HG02938 (cell line): ENCODE measurements around the gene CBFB.

Experiments used
- ATAC-seq: cut with Tn5 transposase; IDR thresholded peaks from one replicate; pipeline ENCODE4 v1.9.1; 2021; ENCODE audit warnings: mild to moderate bottlenecking, moderate library complexity; ENCODE audit not compliant: unreplicated experiment

Gene CBFB

GRCh38 chr16:67016143-67016542 is 12.8 kb upstream of the CBFB start:
- ATAC-seq: no peak

- ATAC-seq: no peak
These were observed 12.1 kb upstream of the CBFB start for GRCh38 chr16:67016681-67017420.

- no peak for ATAC-seq
These were observed 11.6 kb upstream of the CBFB start for GRCh38 chr16:67017421-67017750.

GRCh38 chr16:67017810-67018488 is 11.0 kb upstream of the CBFB start:
- peak; percentile 82 for ATAC-seq

- no peak for ATAC-seq
These were observed 9.8 kb upstream of the CBFB start for GRCh38 chr16:67019171-67019570.

- ATAC-seq: no peak
These were observed 7.6 kb upstream of the CBFB start for GRCh38 chr16:67021321-67021720.

GRCh38 chr16:67022531-67023214 is 6.3 kb upstream of the CBFB start:
- ATAC-seq: no peak

GRCh38 chr16:67023689-67024088 is 5.3 kb upstream of the CBFB start:
- no peak for ATAC-seq

GRCh38 chr16:67024384-67025209 is 4.4 kb upstream of the CBFB start:
- ATAC-seq: no peak

- no peak for ATAC-seq
These were observed 3.8 kb upstream of the CBFB start for GRCh38 chr16:67025210-67025550.

GRCh38 chr16:67026570-67026969 is 2.4 kb upstream of the CBFB start:
- ATAC-seq: no peak

GRCh38 chr16:67027046-67027445 is 1.9 kb upstream of the CBFB start:
- ATAC-seq: no peak

GRCh38 chr16:67028167-67028695 is 718 bp upstream of the CBFB start:
- no peak for ATAC-seq

- peak; percentile 39 for ATAC-seq
These were observed 526 bp downstream of the CBFB start for GRCh38 chr16:67029254-67030096.

GRCh38 chr16:67030221-67030962 is 1.4 kb downstream of the CBFB start:
- no peak for ATAC-seq

- ATAC-seq: no peak
These were observed 5.5 kb downstream of the CBFB start for GRCh38 chr16:67034487-67034886.

GRCh38 chr16:67035364-67035763 is 6.4 kb downstream of the CBFB start:
- no peak for ATAC-seq

GRCh38 chr16:67036323-67036741 is 7.4 kb downstream of the CBFB start:
- ATAC-seq: no peak

- no peak for ATAC-seq
These were observed 10.5 kb downstream of the CBFB start for GRCh38 chr16:67039260-67040020.
